ENCODE measurements around the gene C1QTNF7.

C1QTNF7 gene

DNA sequence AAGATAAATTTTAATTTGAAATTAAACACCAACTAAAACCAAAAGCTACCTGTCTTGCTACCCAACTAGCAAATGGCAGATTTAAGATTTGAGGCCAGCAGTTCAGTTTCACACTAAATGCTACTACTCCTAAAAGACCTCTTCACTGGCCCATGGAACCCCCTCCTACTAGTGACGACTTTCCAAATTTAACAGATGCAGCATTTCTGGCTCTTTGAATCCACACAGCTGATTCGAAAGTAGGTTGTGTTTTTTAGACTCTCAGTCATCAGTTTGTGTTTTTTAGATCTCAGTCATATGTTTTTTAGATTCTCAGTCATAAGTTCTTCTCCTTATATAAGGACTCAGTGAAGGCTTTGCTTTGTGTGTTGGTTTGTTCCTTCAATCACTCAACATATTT lies 30.8 kb downstream of the C1QTNF7 start:
- no peak for DNase-seq

GRCh38 chr4:15459706-15460105 lies 31.9 kb downstream of the C1QTNF7 start:
- no peak for DNase-seq

GRCh38 chr4:15466596-15466995 lies 38.8 kb downstream of the C1QTNF7 start:
- no peak for DNase-seq

- DNase-seq, result peak; percentile 62
These were observed 41.7 kb downstream of the C1QTNF7 start, which contains the start of gene CC2D2A for GRCh38 chr4:15469402-15470127. CC2D2A (plus strand) TSS chr4:15469882; CDS start chr4:15475933, 6,051 bp downstream.

DNA sequence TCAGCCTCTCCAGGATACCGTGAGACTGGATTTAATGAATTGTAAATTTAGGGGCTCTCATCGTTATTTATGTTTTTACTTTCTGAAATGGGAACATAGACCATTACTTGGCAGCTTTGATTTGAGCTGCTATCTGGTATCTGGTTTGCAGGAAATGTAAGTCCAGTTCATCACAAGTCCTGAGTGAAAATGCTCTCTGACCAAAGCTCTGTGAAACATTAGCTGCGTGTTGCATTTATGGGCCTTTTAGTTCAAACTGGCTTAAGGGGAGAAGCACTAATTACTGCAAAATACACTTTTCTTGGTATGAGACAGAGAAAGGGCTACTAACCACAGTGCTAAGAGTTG lies 42.3 kb downstream of the C1QTNF7 start:
- no peak for DNase-seq

DNA sequence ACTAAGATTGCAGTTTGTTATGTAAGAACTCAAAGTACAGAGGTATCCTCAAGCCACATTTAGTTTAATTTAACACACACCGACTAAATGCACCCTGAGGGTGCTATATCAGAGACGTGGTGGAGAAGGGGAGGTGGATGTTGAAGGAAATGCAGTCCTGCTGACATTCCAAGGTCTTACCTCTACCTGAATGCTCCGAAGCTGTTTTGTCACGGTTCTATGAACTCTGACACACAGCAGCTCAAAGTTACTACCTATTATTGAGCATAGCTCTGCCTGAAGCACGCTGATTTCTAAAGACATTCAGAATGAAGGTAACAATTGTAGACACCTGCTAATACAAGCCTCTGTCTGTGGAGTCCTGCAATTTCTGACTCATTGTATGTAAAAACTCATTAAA lies 48.6 kb downstream of the C1QTNF7 start:
- DNase-seq, result no peak

DNA sequence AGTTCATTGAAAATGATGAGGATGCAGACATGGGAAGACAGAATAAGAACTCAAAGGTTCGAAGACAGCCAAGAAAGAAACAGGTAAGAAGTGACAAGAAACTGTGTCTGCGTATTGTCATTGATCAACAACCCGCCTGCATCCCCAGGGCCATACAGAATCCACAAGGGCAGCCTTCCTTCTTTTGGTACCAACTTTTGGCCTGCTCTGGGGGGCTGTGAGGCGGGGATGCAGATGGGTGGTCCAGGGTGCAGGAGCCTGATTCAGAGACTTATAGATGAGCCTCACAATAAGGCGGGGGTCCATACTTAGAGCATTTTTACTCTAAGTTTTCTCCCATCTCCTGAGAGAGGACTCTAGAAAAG lies 50.9 kb downstream of the C1QTNF7 start:
- DNase-seq, result no peak

DNA sequence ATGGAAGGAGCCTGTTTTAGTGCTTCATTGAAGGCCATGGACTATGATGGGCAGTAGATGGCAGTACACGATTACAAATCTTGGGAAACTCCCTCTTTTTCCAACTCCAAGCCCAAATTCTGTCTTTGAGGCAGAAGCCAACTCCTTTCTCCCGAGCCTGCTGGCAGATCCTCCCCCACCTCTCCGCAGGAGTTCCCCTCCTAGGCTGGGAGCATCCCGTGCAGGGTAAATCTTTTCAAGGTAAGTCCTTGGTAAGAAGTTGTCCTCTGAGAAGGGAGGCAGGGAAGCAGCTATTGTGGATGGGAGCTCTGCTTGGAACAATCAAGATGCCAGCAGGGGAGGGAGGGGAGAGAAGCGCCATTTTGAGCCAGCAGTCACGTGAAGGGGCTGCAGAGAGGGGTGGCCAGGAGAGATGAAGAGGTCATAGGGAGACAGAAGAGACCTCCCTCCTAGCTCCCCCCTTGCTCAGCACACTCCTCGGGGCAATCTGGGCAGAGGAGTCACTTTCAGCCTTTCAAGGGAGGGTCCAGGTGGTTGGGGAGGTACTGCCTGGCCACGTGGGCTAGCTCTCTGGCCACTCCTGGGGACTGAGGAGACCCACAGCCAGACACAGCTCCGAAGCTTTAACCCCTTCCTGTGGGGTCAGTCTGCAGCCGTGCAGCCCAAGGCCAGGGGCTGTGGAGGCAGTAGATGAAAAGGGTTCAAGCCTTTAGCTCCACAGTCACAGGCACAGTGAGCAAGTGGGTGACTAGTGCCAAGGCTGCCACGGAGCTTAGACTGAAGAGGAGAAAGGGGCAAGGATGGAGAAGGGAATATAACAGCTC lies 51.5 kb downstream of the C1QTNF7 start:
- peak; percentile 86 for DNase-seq

DNA sequence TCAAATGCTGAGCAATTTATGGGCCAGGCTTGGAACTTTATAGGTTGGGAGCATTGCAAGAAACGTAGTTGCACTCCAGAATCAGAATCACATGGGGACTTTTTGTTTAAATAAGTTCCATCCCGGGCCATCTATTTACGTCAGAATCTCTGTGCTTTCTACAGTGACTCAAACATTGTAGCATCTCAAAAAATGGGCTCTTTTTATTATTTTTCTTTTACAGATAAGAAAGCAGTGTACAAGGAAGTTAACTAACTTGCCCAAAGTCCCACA lies 52.0 kb downstream of the C1QTNF7 start:
- DNase-seq, result no peak

DNA sequence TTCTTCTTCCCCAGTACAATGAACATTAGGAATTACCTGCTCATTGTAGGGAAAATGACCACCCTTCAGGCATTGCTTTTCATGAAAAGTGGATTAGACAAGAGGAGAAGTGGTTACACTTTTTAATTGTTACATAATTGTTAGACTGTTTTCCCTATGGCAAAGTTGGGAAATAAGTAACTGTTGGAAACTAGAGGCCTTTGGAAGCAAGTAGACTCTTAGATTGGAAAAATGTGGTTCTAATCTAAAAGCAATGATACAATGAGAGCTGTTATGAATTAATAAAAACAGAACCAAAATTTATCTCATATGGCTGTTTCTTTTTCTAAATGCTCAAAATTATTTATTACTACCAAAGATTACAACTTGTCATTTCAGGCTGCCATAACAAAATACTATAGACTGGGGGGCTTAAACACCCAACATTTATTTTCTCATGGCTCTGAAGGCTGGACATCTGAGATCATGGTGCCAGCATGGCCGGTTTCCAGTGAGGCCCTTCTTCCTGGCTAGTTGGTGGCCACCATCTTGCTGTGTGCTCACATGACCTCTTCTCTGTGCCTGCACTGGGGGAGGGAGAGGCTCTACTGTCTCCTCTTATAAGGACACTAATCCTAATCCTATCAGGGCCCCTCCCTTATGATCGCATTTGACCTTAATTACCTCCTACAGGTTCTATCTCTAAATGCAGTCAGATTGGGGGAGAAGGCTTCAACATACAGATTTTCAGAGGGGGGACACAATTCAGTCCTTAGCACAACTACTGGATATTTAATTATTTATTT lies 54.3 kb downstream of the C1QTNF7 start:
- no peak for DNase-seq

DNA sequence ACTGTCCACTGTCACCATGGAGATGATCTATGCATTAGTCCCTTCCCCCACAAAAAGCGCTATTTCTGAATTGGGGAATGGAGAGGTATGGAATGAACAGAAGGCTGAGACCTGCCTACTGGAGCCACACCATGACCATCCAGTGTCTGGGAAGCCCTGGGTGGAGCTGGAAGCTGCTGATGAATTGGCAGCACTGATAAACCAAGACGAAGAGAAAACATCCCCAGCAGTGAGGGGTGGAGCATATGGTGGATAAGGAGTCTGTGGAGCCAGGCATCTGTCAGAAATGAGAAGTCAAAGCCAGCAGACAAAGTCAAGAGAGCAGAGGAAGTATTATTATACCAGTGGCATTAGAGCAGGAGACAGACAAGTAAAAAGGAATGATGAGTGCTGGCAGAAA lies 55.0 kb downstream of the C1QTNF7 start:
- no peak for DNase-seq

GRCh38 chr4:15488136-15488535 lies 60.3 kb downstream of the C1QTNF7 start:
- DNase-seq, result no peak

- DNase-seq, result no peak
These were observed 61.0 kb downstream of the C1QTNF7 start for GRCh38 chr4:15488658-15489470.

GRCh38 chr4:15489551-15489950 lies 61.7 kb downstream of the C1QTNF7 start:
- no peak for DNase-seq

- no peak for DNase-seq
These were observed 65.6 kb downstream of the C1QTNF7 start for GRCh38 chr4:15493411-15493810.

DNA sequence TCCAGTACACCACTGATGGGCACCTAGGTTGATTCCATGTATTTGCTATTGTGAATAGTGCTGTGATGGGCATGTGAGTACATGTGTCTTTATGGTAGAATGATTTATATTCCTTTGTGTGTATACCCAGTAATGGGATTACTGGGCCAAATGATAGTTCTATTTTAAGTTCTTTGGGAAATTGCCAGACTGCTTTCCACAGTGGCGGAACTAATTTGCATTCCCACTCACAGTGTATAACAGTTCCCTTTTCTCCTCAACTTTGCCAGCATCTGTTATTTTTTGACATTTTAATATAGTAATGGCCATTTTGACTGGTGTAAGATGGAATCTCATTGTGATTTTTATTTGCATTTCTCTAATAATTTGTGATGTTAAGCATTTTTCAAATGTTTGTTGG lies 67.8 kb downstream of the C1QTNF7 start:
- DNase-seq, result no peak
